Astrocyte of the cerebellum (primary cell): ENCODE data around the gene CCR4.

Experiments
- DNase-seq: peaks from one replicate; pipeline ENCODE4 v3.0.0-alpha.2; 2011; ENCODE audit warnings: low read depth
- H3K4me3 ChIP-seq: 2 replicates; pipeline ENCODE4 v1.5.1; 2011; ENCODE audit warnings: mild to moderate bottlenecking, low read depth, low read length, moderate library complexity
- CTCF ChIP-seq: IDR thresholded peaks from 2 replicates; pipeline ENCODE4 v1.5.1; 2012; ENCODE audit warnings: low read length, low read depth, moderate library complexity, mild to moderate bottlenecking; ENCODE audit errors: missing control alignments
- in situ Hi-C: cut with HindIII; loops from 2 replicates; pipeline ENCODE4 v1.10.0; 2017; ENCODE audit warnings: low sequenced_read_pairs

CCR4 gene

GRCh38 chr3:32952369-32953077 is 1.1 kb downstream of the CCR4 start:
- H3K4me3 ChIP-seq, result no peak overlapping the region
- no peak for TF ChIP-seq CTCF
- DNase-seq, result no peak
- in situ Hi-C loops, result no loop called here

GRCh38 chr3:32954506-32954905 is 3.1 kb downstream of the CCR4 start:
- no peak for TF ChIP-seq CTCF
- in situ Hi-C loops, result no loop called here
- no peak overlapping the region for H3K4me3 ChIP-seq
- DNase-seq, result no peak

- TF ChIP-seq CTCF, result no peak
- no peak for DNase-seq
- in situ Hi-C loops, result no loop called here
- no peak overlapping the region for H3K4me3 ChIP-seq
Measured at GRCh38 chr3:32956750-32957570, 5.5 kb downstream of the CCR4 start.

GRCh38 chr3:32958509-32958908 is 7.1 kb downstream of the CCR4 start:
- in situ Hi-C loops, result no loop called here
- H3K4me3 ChIP-seq, result no peak overlapping the region
- no peak for DNase-seq
- TF ChIP-seq CTCF, result no peak

- TF ChIP-seq CTCF, result no peak
- no peak overlapping the region for H3K4me3 ChIP-seq
- in situ Hi-C loops, result no loop called here
- no peak for DNase-seq
Measured at GRCh38 chr3:32959371-32959770, 7.9 kb downstream of the CCR4 start.

- TF ChIP-seq CTCF, result no peak
- in situ Hi-C loops, result no loop called here
- H3K4me3 ChIP-seq, result no peak overlapping the region
Measured at GRCh38 chr3:32960404-32961170, 9.1 kb downstream of the CCR4 start.

More at GRCh38 chr3:32960404-32961170, 9.1 kb downstream of the CCR4 start:
- no peak for DNase-seq
